GM21423 (cell line): ENCODE results near the gene GREB1L.

Source experiments
- ATAC-seq: cut with Tn5 transposase; IDR thresholded peaks from one replicate; pipeline ENCODE4 v1.9.1; 2021; ENCODE audit warnings: mild to moderate bottlenecking, moderate library complexity; ENCODE audit not compliant: unreplicated experiment

GREB1L gene

GRCh38 chr18:21479721-21480120 lies 237.7 kb downstream of the GREB1L start:
- ATAC-seq: no peak

GRCh38 chr18:21481739-21482138 lies 239.7 kb downstream of the GREB1L start:
- ATAC-seq: no peak

DNA sequence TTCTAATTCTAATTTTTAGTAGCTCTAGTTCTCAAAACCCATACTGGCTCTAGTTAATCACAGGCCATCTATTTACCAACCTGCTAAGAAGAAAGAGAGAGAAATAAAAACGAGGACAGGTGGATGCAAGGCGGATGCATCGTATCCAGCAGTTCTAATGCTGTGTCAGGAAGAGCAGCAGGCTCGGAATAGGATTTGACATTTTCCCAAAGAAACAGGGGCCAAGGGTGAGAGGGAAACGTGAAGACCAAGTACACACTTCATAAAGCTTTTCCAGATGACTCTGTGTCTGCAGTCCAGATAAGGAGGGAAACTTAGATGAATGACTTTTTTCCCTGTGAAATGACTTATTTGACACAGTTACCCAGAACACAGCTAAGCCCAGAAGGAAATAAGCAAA lies 241.0 kb downstream of the GREB1L start:
- ATAC-seq: no peak

DNA sequence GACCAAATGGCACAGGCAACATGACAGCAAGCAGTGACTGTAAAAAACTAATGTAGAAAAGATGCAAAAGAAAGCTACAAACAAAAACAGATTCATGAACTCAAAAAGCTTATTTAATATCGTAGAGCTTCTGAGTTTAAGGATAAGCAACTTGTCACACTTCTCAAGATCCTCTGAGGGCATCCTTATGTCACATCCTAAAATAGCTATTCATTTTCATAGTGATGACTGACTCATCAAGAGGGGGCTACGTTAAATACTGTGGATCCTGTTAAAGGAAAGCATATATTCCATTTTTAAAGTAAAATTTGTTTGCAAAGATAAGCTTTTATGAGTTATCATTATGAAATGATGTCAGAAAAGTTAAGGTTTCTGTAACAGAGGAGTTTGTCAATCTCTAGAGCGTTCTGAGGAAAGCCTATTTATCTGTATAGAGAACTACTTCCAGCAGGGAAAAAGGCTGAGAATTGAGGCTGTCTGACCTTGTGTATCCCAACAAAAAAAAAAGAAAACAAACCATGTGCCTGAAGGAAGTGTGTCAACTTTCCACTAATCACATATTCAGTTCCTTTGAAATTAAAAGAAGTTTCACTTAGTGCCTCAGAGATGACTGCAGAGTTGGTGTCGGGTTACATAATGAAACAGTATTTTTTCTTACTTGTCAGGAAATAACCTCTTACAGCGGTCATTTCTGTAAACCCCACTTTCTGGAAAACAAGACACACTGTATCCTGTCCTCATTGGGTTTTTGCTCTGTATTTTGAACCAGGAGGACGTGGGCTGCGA lies 243.0 kb downstream of the GREB1L start:
- no peak for ATAC-seq

GRCh38 chr18:21486905-21487437 lies 244.9 kb downstream of the GREB1L start:
- ATAC-seq: no peak

DNA sequence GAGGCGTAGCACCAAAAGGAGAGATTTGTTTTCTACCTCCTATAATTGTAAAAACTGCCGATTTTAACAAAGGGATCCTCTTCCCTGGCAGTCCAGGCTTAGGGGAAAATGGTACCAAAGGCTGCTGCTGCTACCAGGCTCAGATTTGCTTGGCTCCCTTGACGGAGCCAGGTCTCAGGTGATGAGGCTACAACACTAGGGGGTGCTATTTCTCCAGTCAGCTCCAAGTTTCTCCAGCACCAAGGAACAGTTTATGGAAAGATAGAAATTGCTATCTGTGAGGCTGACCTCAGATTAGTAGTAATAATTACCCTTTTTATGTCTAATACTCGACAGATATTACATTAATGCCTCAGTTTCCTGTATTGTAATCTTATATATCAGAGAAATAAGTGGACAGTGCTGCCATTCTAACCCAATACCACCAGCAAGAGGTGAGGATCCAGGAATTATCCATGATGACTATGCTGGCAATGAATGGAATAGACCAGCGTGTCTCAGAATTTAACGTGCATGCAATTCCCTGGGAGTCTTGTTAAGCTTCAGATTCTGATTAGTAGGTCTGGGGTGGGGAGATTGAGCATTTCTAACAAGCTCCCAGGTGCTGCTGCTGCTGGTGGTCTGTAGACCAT lies 247.2 kb downstream of the GREB1L start:
- ATAC-seq: no peak

- ATAC-seq: no peak
Observed at GRCh38 chr18:21489919-21490495, 248.0 kb downstream of the GREB1L start.

DNA sequence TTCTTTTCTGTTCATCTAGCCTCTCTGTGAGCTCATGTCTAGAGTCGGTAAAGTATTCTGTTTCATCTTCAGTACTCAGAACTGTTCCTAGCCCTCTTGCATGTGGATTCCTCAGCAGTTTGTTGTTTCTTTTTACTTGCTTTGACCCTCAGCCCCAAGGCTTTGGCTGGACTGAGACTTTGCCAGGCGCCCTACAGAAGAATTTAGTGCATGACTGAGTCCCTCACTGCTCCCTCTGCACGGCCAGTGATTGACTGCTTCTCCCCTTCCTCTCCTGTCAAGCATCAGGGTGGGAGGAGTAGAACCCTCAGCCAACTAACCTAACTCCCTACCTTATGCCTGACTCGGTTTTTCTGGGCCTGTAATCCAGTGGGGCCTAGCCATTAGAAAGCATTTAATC lies 248.7 kb downstream of the GREB1L start:
- ATAC-seq: no peak

GRCh38 chr18:21496277-21496835 lies 254.3 kb downstream of the GREB1L start:
- ATAC-seq: no peak

DNA sequence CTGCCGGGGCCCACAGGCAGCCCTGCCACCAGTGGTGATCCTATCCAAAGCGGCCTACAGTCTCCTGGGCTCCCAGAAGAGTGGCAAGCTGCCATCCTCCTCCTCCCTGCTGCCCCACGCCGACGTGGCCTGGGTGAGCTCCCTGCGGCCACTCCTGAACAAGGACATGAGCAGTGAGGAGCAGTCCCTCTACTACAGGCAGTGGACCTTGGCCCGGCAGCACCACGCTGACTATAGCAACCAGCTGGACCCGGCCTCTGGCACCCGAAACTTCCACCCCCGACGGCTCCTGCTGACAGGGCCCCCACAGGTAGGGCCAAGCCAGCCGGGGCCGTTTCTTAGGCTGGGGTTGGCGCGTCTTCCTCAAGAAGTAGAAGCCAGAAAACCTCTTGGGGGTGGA lies 258.0 kb downstream of the GREB1L start:
- no peak for ATAC-seq

- no peak for ATAC-seq
Observed at GRCh38 chr18:21502661-21503060, 260.6 kb downstream of the GREB1L start.

GRCh38 chr18:21507913-21508701 lies 266.1 kb downstream of the GREB1L start:
- no peak for ATAC-seq

DNA sequence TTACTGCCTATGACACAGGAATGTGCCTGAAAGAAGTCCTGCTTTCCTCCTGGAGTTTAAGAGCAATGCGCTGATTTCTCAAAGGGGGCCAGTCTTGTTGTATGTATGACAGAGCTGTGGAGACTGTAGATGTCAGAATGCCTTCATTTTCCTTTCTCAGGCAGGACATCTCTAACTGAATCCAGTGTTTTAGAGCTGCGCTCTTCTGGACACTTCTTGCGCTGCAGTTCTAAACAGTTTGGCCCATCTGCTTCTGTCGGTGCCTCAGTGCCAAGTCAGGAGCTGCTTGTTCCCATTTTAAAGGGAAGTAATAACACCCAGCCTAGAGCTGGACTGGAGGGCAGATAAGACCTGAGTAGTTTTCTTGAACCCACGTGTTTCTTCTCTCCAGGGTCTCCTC lies 267.0 kb downstream of the GREB1L start:
- ATAC-seq: no peak

DNA sequence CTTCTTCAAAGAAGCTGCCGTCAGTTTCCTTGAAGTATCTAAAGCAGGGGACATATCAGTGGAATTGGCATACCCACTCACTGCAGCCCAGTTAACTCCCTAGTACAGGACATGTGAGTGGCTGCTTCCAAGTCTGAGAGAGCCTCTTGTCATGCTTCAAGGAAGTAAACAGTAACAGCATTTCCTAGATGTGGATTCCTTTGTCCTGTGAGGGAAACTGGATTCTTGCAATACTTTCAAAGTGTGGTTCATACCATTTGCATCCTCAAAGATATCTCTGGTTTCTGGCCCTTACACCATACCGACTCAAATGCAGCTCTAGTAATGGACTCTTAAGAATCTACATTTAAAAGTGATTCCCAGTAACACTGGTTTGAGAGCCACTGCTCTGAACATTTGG lies 271.3 kb downstream of the GREB1L start:
- no peak for ATAC-seq

DNA sequence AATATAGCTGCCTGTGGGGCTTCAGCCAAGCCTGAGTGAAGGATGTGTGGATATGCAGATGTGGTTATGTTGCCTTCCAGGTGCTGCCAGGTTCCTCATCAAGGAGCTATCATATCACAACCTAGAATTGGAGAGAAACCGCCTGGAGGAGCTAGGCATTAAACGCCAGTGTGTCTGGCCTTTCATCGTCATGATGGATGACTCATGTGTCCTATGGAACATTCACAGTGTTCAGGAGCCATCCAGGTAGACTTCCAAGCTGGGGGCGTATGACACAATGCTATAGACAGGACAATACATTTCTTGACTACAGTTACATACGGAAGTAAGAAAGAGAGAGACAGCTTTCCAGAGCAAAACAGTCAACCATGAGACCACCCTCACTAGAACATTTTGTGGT lies 271.7 kb downstream of the GREB1L start:
- no peak for ATAC-seq

GRCh38 chr18:21522530-21522929 lies 280.5 kb downstream of the GREB1L start:
- no peak for ATAC-seq

GRCh38 chr18:21525916-21526315 lies 283.9 kb downstream of the GREB1L start:
- no peak for ATAC-seq

GRCh38 chr18:21526463-21526862 lies 284.4 kb downstream of the GREB1L start:
- no peak for ATAC-seq

DNA sequence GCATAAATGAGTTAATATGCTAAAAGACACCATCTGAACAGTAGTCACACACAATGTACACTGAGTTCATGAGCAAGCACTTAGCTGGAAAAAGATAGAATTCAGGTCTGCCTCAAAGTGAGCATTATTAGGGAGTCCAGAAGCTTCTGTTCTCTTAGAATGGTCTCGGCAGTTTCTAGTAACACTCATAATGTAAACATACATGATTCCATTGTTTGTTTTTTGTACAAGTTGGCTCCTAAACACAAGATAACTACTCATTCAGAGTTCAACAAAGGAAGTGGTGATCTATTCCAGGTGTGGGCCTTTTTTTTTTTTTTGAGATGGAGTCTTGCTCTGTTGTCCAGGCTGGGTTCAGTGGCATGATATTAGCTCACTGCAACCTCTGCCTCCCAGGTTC lies 292.3 kb downstream of the GREB1L start:
- no peak for ATAC-seq

DNA sequence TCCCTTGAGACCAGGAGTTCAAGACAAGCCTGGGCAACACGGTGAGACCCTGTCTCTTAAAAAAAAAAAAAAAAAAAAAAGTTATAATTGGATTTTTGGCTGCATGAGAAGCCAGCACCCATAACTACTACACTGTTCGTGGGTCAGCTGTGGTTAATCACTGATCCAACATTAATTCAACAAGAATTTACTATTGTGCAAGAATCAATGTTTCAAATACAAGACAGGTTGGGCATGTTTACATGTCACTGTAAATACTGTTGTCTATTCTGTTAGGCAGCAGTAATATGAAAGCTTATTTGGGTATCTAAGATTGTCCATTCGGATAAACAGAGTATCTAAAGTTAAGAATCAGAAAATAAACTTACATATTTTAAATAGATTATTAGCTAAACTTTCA lies 296.2 kb downstream of the GREB1L start:
- ATAC-seq: no peak

DNA sequence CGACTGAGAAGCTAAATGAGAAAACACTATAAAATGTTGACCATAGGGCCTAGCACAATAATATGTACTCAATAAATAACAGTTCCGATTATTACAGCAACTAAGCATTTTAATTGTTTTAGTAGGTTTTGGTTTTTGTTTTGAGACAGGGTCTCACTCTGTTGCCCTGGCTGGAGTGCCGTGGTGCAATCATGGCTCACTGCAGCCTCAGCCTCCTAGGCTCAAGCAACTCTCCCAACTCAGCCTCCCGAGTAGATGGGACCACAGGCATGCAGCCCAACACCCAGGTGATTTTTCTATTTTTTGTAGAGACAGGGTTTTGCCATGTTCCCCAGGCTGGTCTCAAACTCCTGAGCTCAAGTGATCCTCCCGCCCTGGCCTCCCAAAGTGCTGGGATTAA lies 304.4 kb downstream of the GREB1L start:
- ATAC-seq: no peak
